ENCODE data around the gene MCC. TPM values are rescaled to one million over a fixed set of nuclear protein-coding genes. Genes with fewer than 3 reads are reported as not detected.
A peak's percentile ranks its signal among the peaks of the same experiment; 100 is the strongest.

Gene MCC
- total RNA-seq, 1 donor from 2014 or later = 1.1 TPM

DNA sequence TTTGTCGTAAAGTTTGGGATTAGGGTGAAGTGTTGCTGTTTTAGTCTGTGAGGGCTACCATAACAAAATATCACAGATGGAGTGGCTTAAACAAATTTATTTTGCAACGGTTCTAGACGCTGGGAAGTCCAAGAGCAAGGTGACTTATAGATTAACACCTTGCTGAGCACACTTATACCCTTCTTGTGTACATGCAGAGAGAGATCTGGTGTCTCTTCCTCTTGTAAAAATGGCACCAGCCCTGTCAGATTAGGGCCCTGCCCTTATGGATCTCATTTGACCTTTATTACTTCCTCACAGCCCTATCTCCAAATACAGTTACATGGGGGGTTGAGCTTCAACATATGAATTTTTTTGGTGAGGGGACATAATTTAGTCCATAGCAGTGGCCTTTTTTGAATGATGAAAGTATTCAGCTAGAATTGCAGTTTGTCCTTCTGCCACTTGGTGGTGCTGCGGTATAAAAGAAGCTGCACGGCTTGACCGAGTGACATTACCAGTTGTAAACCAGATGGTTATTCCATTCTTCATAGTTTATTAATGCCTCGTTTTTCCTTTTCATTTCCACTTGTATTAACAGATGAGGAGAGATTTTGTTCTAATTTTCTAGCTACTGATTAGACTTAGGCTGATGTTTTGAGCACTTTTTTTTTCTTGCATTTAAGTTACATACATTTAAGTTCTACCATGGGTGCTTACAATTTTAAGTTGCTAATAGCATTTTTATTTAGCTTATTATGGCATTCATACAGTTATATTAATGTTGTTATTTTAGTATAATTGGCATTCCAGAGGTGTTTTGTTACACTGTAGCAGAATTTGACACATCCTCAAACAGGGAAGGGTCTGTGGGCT, 492.3 kb downstream of the MCC start:
- intact Hi-C loops (cut with micrococcal nuclease) = loop anchor here (1.0 to 2.0 kb wide), 3 partner anchors 334 to 610 kb away; no protein-coding TSS in a partner anchor
- Mint-ChIP-seq H3K27me3 (no peaks in the 10 kb centered on the region), H3K4me1 (peaks cover 9% of the 10 kb centered on the region), H3K36me3 (ENCODE audit: low read depth) (peaks cover 42% of the 10 kb centered on the region), H3K27ac (no peak overlapping the region), H3K4me3 (no peak overlapping the region), H3K9me3 (no peaks in the 10 kb centered on the region)
- DNase-seq = peak; percentile 94

DNA sequence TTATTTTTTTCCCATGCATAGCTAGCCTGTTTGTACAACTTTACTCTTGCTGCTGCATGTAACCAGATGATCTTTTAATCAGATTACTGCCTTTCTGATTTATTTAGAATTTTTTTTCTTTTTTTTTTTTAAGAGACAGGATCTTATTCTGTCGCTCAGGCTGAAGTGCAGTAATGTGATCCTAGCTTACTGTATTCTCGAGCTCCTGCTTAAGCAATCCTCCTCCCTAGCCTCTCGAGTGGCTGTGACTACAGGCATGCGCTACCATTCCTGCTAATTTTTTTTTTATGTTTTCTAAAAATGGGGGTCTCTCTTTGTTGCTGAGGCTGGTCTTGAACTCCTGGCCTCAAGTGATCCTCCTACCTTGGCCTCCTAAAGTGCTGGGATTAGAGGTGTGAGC, 502.0 kb downstream of the MCC start:
- no peaks in the 10 kb centered on the region for H3K9me3 Mint-ChIP-seq
- no peak overlapping the region for H3K27ac Mint-ChIP-seq
- intact Hi-C loops (cut with micrococcal nuclease) = no loop called here
- peaks cover 34% of the 10 kb centered on the region for H3K36me3 Mint-ChIP-seq (ENCODE audit: low read depth)
- peaks cover 30% of the 10 kb centered on the region for H3K4me1 Mint-ChIP-seq
- H3K4me3 Mint-ChIP-seq = no peak overlapping the region
- DNase-seq = no peak
- no peaks in the 10 kb centered on the region for H3K27me3 Mint-ChIP-seq

DNA sequence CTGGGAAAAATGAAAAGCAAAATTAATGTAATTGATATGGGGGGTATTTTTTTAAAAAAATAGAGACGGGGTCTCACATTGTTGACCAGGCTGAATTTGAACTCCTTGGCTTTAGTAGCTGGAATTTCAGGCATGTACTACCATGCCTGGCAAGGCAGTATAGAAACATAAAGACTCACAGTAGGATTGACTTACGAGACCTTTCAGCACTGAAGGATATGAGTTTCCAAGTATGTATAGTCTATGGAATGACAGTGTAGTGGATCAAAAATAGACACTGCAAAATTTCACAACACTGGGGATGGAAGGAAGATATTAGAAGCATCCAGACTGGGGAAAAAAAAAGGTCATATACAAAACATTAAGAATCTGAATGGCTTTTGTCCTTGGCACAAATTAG, 504.9 kb downstream of the MCC start:
- peaks cover 35% of the 10 kb centered on the region for H3K4me1 Mint-ChIP-seq
- intact Hi-C loops (cut with micrococcal nuclease) = no loop called here
- no peaks in the 10 kb centered on the region for H3K9me3 Mint-ChIP-seq
- H3K27me3 Mint-ChIP-seq = no peaks in the 10 kb centered on the region
- no peak overlapping the region for H3K27ac Mint-ChIP-seq
- H3K36me3 Mint-ChIP-seq (ENCODE audit: low read depth) = peaks cover 30% of the 10 kb centered on the region
- DNase-seq = no peak
- no peak overlapping the region for H3K4me3 Mint-ChIP-seq

DNA sequence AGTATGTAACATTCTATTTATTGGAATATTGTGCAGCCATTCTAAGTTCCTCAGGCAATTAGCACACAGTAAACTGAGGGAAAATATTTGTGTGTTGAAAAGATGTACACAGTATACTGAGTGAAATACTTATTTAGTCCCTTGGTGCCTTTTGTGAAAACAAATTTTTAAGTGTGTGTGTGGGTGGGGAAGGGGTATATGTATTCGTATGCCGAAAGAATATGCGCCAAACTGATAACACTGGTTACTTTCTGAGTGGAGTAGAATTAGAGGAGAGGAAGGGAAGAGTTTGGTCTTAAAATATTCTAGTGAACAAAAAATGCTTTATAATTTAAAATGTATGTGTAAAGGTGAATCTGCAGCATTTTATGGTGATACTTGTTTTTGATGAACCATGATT, 508.5 kb downstream of the MCC start:
- Mint-ChIP-seq H3K36me3 (ENCODE audit: low read depth) (peaks cover 37% of the 10 kb centered on the region), H3K9me3 (no peaks in the 10 kb centered on the region), H3K4me3 (peak overlapping the region; percentile 77), H3K27me3 (no peaks in the 10 kb centered on the region), H3K4me1 (peaks cover 50% of the 10 kb centered on the region), H3K27ac (peak overlapping the region; percentile 57)
- no peak for DNase-seq
- intact Hi-C loops (cut with micrococcal nuclease) = loop anchor here (5.0 kb wide), 3 partner anchors 102 to 533 kb away; partner anchors contain the start of gene YTHDC2

DNA sequence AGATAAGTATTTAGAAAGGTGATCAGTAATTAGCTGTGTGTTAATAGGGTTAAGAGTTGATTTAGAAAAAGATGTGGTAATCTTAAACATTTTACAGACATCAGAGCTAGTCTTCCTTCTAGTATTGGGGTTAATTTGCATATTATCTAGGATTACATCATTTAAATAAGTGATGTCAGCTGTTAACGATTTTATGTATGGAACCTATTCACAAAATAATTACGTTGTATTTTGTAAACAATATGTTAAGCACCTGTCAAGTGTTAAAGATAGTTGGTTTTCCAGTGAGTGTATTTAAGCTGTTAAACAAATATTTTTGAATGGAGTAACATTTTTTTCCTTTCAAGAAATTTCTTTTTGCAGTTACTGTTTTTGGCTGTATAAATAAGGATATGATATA, 509.4 kb downstream of the MCC start:
- Mint-ChIP-seq H3K4me3 (peak overlapping the region; percentile 93), H3K27ac (no peak overlapping the region), H3K4me1 (peaks cover 44% of the 10 kb centered on the region), H3K36me3 (ENCODE audit: low read depth) (peaks cover 31% of the 10 kb centered on the region), H3K9me3 (no peaks in the 10 kb centered on the region), H3K27me3 (no peaks in the 10 kb centered on the region)
- DNase-seq = no peak
- intact Hi-C loops (cut with micrococcal nuclease) = loop anchor here (5.0 kb wide), 3 partner anchors 102 to 533 kb away; partner anchors contain the start of gene YTHDC2

DNA sequence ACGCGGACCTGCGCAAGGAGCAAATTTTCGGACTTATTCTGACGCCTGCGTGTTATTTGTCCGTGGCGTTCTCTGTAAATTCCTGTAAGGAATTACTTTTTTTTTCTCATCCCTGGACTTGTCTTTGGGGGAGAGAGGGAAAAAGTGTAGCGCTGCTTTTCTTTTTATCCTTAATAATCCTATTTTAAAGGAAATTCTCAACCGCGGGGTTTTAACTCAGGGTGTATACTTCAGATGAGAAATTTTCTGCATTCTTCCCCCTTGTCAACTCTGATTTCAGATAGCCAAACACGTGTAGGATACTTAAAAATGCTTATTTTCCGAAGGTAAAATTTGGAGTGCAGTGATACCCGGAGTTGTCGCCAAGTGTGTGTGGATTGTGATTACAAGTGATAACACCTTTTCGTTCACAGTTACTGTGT, 510.8 kb downstream of the MCC start:
- Mint-ChIP-seq H3K4me3 (peak overlapping the region; percentile 93), H3K9me3 (no peaks in the 10 kb centered on the region), H3K27me3 (no peaks in the 10 kb centered on the region), H3K4me1 (peaks cover 38% of the 10 kb centered on the region), H3K36me3 (ENCODE audit: low read depth) (peaks cover 22% of the 10 kb centered on the region), H3K27ac (peak overlapping the region; percentile 94)
- intact Hi-C loops (cut with micrococcal nuclease) = loop anchor here (2.0 to 5.0 kb wide), 4 partner anchors 43 to 535 kb away; partner anchors contain the start of gene YTHDC2
- DNase-seq = no peak

DNA sequence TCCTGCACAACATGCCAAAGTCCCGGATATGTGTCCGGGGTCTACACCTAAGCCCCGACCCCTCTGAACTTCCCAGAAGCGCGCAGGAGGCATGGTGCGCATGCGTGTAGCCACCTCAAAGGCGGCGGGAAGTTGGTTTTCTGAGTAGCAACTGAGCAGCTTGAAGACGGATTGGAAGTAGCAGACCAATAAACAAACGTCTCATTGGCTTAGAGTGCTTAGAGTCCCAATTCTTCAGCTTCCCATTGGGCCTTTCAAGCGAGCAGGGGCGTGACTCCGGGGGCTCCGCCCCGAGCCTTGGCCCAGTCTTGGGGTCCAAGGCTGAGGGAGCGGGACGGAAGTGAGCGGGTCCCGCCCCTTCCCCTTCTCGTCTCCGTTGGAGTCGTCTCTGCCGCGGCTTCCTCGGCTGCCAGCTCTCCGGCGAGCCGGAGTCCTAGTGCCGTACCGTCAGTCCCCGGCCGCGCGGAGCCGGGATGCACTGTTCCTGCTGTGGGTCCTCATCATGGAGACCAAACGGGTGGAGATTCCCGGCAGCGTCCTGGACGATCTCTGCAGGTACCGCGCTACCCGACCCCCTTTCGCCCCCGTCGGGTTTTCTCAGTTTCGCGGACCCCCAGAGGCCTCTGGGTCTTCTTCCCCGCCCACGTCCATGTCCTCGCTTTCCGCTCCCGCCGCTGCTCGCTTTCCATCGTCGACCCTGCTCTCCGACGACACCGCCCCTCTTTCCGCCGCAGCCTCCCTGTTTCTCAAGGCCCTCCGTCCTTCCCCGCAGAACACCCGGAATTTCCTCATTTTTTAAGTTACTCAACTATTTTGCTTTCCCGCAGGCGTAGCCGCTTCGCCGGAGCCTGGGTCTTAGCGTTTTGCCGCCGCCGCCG, 511.6 kb downstream of the MCC start, which contains the start of gene DCP2:
TSS of gene DCP2 (plus strand) at position 367 of the 878 bp plus-strand sequence. CDS start at position 503, 136 bp downstream.
- intact Hi-C loops (cut with micrococcal nuclease) = loop anchor here (1.0 to 5.0 kb wide), 7 partner anchors 12 to 536 kb away; partner anchors contain the start of genes REEP5, SRP19 and YTHDC2
- peaks cover 35% of the 10 kb centered on the region for H3K4me1 Mint-ChIP-seq
- no peaks in the 10 kb centered on the region for H3K27me3 Mint-ChIP-seq

DNA sequence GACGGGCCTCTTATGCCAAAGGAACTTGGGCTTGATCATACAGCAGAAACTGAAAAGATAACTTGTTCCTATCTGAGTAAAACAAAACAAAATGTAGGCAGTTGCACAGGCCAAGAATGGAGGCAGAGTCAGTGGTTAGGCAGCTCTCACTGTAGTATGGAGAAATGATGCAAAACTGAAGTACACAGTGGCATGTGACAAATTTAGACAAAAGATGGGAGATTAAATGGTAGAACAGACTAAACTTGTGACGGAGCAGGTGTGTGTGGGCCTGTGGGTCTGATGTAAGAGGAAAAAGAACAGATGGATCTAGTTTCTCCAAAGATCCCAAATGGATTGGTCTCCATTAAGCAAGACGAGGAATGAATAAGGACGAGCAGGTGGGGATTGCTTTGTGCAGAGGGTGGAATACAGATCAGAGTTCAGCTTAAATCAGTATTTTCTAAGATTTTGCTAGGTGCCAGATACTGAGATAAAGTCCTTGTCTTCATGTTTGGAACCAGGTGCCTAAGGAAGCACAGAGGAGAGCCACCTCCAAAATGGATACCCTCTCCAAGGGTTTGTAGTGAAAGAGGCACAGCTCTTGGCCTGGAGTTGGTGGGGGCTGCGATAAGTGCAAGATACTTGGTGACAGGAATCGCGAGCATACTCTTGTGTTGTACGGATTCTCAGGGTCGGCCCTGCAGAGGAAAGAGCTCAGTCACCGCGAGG, 512.4 kb downstream of the MCC start:
- intact Hi-C loops (cut with micrococcal nuclease) = loop anchor here (1.0 to 5.0 kb wide), 7 partner anchors 12 to 536 kb away; partner anchors contain the start of genes REEP5, SRP19 and YTHDC2
- Mint-ChIP-seq H3K27me3 (no peaks in the 10 kb centered on the region), H3K4me3 (peak overlapping the region; percentile 93), H3K4me1 (peaks cover 33% of the 10 kb centered on the region), H3K9me3 (no peaks in the 10 kb centered on the region), H3K36me3 (ENCODE audit: low read depth) (peaks cover 14% of the 10 kb centered on the region), H3K27ac (peak overlapping the region; percentile 94)
- peak; percentile 64 for DNase-seq

More for the DNA sequence above, 511.6 kb downstream of the MCC start, which contains the start of gene DCP2:
- DNase-seq = peak; percentile 99
- H3K27ac Mint-ChIP-seq = peak within 1 kb of the TSS; percentile 94
- H3K36me3 Mint-ChIP-seq (ENCODE audit: low read depth) = peaks cover 18% of the 10 kb centered on the region
- H3K9me3 Mint-ChIP-seq = no peaks in the 10 kb centered on the region
- H3K4me3 Mint-ChIP-seq = peak within 1 kb of the TSS; percentile 93

DNA sequence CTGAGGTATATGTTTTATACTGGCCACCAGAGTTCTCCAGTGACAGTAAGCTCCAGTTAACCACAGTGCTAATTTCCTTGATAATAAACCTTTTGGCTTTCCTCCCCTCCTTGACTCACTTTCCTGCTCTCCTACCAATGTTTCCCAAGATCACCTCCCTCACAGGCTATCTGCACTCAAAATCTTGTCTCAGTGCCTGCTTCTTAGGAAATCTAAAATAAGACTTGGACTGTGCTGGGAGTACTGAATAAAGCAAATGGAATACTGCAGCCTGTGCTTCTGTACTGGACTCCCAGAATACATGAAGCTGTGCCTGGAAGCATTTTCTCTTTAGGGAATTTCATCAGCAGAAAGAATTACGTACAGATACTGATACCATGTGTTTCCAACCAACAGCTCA, 513.4 kb downstream of the MCC start:
- peak overlapping the region; percentile 93 for H3K4me3 Mint-ChIP-seq
- H3K36me3 Mint-ChIP-seq (ENCODE audit: low read depth) = peaks cover 10% of the 10 kb centered on the region
- intact Hi-C loops (cut with micrococcal nuclease) = loop anchor here (5.0 kb wide), 3 partner anchors 98 to 537 kb away; partner anchors contain the start of gene YTHDC2
- no peaks in the 10 kb centered on the region for H3K9me3 Mint-ChIP-seq
- H3K4me1 Mint-ChIP-seq = peaks cover 27% of the 10 kb centered on the region
- no peak overlapping the region for H3K27ac Mint-ChIP-seq
- no peaks in the 10 kb centered on the region for H3K27me3 Mint-ChIP-seq
- DNase-seq = no peak

DNA sequence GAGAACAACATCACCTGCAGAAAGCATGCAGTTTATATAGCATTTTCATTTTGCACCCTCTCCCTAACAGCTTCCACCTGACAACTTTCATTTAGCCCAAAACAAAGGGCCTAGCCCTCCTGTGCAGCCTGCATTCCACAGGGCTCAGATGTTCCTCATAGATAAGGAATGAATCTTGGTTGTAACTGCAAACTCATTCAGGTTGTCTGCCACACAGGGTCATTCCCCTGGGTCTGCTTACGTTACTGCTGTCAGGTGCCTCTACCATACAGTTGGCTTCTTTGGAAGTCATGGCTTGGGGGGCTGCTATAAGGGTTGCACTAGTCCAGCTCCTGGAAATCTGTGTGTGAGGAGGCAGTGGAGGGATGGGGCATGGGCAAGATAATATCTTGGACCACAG, 514.3 kb downstream of the MCC start:
- Mint-ChIP-seq H3K27ac (no peak overlapping the region), H3K4me1 (peaks cover 27% of the 10 kb centered on the region), H3K4me3 (no peak overlapping the region), H3K36me3 (ENCODE audit: low read depth) (peaks cover 9% of the 10 kb centered on the region), H3K9me3 (no peaks in the 10 kb centered on the region), H3K27me3 (no peaks in the 10 kb centered on the region)
- DNase-seq = no peak
- intact Hi-C loops (cut with micrococcal nuclease) = no loop called here

DNA sequence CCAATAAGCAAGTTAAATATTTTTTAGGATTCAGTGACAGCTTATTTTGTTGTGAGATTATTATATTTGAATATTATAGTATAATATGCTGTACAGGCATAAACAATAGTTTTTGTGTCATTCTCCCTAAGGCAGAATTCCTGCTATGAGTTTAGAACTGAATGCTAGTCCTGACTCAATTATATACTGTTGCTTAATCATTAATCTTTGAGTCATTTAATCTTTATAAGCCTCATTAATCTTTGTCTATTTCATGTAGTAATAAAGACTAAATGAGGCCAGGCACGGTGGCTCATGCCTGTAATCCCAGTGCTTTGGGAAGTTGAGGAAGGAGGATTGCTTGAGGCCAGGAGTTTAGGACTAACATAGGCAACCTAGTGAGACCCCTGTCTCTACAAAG, 515.2 kb downstream of the MCC start:
- Mint-ChIP-seq H3K27ac (no peak overlapping the region), H3K27me3 (no peaks in the 10 kb centered on the region), H3K9me3 (no peaks in the 10 kb centered on the region), H3K4me1 (peaks cover 22% of the 10 kb centered on the region), H3K36me3 (ENCODE audit: low read depth) (peaks cover 5% of the 10 kb centered on the region), H3K4me3 (no peak overlapping the region)
- intact Hi-C loops (cut with micrococcal nuclease) = no loop called here
- DNase-seq = no peak

All from activated CD4-positive, alpha-beta T cell treated with anti-CD3 and anti-CD28 coated beads, Interleukin-2, amount 10 ng/mL, durations not matched to agents 24 days and 14 days (primary cell).